Retinal pigment epithelial cell (primary cell): ENCODE results near the gene CDKL4.
"Not testable (repeated sequence)": the region's sequence is repeated elsewhere in the genome, so short reads cannot be mapped to it uniquely, and the experiment has no call there.

ENCODE experiments used
- DNase-seq: peaks from one replicate; pipeline ENCODE4 v3.0.0-alpha.2; 2010; ENCODE audit warnings: low read depth
- H3K4me3 ChIP-seq: 2 replicates; pipeline ENCODE4 v1.5.1; 2011; ENCODE audit warnings: mild to moderate bottlenecking, low read length, control low read depth, moderate library complexity
- CTCF ChIP-seq: conservative IDR thresholded peaks from 2 replicates; pipeline ENCODE4 v1.5.1; 2011; ENCODE audit warnings: low read depth, low read length, control low read depth, inconsistent platforms

The CDKL4 gene

DNA sequence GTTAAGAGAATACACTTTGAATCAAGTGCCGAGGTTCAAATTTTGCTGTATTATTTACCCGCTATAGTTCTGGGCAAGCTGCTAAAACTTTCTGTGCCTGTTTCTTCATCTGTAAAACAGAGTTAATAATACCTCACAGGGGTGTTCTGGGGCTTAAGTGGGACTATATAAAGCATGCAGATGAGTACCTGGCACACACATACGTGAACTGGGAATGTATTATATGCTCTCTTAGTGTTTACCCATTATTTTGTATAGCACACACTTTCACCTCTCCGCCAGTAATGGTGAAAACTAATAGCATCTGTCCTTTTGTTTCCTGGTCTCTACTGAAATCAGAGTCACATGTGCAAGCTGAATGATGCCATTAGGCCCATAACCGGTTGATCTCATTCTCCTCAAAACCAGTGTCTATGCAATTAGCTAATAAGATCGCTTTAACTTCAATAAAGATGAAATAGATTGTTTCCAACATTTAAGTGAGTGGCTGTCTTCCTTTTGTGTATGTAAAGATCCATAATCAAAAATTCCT, 3.8 kb upstream of the CDKL4 start:
- H3K4me3 ChIP-seq = no peak overlapping the region
- TF ChIP-seq CTCF = no peak
- DNase-seq = no peak

DNA sequence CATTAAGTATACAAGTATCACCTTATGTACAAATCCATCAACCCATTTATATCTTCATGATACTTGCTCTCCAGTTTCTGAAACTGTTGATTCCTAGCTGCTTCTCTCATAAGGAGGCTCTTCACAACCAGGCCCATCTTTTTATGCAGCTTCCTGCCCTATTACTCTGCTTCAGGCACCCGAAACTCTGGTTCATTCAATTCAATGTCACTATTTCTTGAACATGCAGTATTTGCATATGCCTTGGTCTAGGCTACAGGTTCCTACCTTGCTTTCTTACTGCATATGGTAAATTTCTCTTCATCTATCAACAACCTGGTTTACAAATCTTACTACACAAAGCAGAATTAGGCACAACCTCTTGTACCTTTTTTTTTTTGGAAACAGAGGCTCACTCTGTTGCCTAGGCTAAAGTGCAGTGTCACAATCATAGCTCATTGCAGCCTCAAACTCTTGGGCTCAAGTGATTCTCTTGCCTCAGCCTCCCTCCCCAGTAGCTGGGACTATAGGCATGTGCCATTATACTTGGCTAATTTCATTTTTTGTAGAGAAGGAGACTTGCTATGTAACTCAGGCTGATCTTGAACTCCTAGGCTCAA, 2.7 kb upstream of the CDKL4 start:
- H3K4me3 ChIP-seq = no peak overlapping the region
- no peak for TF ChIP-seq CTCF
- no peak for DNase-seq

GRCh38 chr2:39244963-39245625, 1.3 kb upstream of the CDKL4 start:
- DNase-seq, H3K4me3 ChIP-seq: not testable (repeated sequence)

GRCh38 chr2:39244241-39244862, 582 bp upstream of the CDKL4 start:
- DNase-seq, H3K4me3 ChIP-seq: not testable (repeated sequence)

DNA sequence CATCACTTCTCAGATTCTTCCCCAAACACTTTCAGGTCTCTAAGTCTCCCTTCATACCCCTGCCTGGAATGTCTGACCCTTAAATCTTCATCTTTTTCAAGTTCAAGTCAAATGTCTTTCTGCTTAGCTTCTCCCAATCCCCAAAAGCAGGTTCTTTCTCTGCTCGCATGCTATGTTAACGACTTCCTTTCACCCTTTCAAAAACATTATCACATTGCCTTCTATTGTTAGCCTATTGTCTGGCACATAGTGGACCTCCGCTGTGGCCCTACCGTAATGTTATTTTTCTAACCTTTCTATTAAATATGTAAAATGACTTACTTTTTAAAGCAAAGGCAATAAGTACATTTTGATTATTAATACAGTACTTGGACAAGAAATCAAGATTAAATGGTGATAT, 2.2 kb downstream of the CDKL4 start:
- DNase-seq = no peak
- H3K4me3 ChIP-seq = no peak overlapping the region
- no peak for TF ChIP-seq CTCF

- no peak overlapping the region for H3K4me3 ChIP-seq
- no peak for DNase-seq
- no peak for TF ChIP-seq CTCF
These were observed 3.0 kb downstream of the CDKL4 start for GRCh38 chr2:39240758-39241157.

DNA sequence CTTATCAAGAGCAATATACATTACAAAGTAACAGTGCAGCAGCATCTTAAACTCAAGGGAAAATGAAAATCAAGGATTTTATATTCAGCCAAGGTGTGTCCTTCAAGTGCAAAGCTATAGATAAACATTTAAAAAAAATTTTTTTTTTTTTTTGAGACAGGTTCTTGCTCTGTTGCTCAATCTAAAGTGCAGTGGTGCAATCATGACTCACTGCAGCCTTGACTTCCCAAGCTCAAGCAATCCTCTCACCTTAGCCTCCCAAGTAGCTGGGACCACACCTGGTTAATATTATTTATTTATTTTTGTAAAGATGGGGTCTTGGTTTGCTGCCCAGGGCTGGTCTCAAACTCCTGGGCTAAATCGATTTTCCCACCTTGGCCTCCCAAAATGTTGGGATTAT, 9.0 kb downstream of the CDKL4 start:
- no peak for DNase-seq
- no peak overlapping the region for H3K4me3 ChIP-seq
- no peak for TF ChIP-seq CTCF

DNA sequence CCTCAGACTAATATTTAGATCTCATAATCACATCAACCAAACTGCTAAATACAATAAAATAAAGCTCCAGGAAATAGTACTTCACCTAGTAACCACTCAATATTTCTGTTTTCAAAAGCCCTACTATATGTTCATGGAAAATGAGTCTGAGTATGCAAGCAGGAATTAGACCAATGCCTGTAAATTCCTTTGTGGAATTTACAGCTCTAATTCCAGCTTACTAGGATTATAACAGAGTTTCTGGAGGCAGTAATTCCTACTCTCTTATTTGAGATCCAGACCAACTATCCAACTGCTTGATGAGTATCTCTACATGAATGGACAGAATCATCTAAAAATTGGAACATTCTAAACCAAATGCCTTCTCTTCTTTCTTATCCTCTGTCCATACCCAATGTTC, 11.6 kb downstream of the CDKL4 start:
- H3K4me3 ChIP-seq = no peak overlapping the region
- TF ChIP-seq CTCF = no peak
- DNase-seq = peak; percentile 11
